Gastroesophageal sphincter (tissue), 3 donors: ENCODE data around the gene HIRA.

Source experiments
- EP300 ChIP-seq: sonication (generic); formaldehyde crosslinking; IDR thresholded peaks from one replicate; pipeline ENCODE4 v1.6.1; 2017; ENCODE audit warnings: antibody characterized with exemption, mild to moderate bottlenecking
- POLR2A ChIP-seq, 2 donors: fragments of 450-650 bp; IDR thresholded peaks; one replicate each; pipeline ENCODE4 v1.6.1; 2017; ENCODE audit warnings: antibody characterized with exemption in 2 of 2, mild to moderate bottlenecking in 2 of 2, moderate library complexity in 1 of 2
- TF ChIP-seq, protein P1 (sequence below), 4 experiments: fragments of 200-600 bp in 2 of 4; fragments of 450-650 bp in 2 of 4; sonication (generic) in 1 of 4; IDR thresholded peaks; one replicate each; pipeline ENCODE4 v1.5.1; 2017 to 2019; ENCODE audit warnings: antibody characterized with exemption in 4 of 4, mild to moderate bottlenecking in 2 of 4, moderate library complexity in 2 of 4

DNA sequence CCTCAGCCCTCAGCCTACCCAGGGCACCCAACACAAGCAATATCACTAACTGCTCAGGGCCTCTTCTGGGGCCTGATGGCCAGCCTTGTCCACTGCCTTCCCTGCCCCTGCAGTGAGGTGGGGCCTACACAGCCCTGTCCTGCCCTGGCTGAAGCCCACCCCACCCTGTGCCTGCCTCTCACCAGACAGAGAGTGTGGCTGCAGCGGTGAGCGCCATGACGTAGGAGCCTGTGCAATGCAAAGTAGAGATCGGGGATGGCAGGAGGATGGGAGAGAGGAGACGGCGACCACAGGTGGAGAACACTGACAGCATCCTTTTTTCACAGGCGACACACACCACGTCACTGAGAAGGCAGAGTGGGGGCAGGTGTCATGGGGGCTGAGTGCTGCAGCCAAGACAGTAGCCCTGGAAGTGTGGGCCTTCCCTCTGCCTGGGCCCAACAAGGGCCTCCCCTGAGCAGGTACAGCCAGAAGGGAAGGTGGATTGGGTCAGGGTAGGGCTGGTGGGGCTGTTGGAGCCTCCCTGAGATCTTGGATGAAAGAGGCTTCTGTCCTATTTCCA lies 74.7 kb downstream of the HIRA start:
- TF ChIP-seq, protein P1, sequence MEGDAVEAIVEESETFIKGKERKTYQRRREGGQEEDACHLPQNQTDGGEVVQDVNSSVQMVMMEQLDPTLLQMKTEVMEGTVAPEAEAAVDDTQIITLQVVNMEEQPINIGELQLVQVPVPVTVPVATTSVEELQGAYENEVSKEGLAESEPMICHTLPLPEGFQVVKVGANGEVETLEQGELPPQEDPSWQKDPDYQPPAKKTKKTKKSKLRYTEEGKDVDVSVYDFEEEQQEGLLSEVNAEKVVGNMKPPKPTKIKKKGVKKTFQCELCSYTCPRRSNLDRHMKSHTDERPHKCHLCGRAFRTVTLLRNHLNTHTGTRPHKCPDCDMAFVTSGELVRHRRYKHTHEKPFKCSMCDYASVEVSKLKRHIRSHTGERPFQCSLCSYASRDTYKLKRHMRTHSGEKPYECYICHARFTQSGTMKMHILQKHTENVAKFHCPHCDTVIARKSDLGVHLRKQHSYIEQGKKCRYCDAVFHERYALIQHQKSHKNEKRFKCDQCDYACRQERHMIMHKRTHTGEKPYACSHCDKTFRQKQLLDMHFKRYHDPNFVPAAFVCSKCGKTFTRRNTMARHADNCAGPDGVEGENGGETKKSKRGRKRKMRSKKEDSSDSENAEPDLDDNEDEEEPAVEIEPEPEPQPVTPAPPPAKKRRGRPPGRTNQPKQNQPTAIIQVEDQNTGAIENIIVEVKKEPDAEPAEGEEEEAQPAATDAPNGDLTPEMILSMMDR (IDR thresholded peaks at IDR 0.05), result no peak
- TF ChIP-seq EP300 (no peak), POLR2A (IDR thresholded peaks at IDR 0.05) (no peak)
